Measurements from ENCODE around the gene KIF25. TPM values are rescaled to one million over a fixed set of nuclear protein-coding genes. Genes with fewer than 3 reads are reported as not detected.

KIF25 gene
- total and polyA plus RNA-seq, 4 donors, result 0.05 TPM; not detected in 3

- no peak for DNase-seq (ENCODE audit: low spot score)
- Histone ChIP-seq H3K4me1 (ENCODE audit: control insufficient read depth in 4 of 4, insufficient read depth in 4 of 4, low read length in 3 of 4) (no peaks in the 10 kb centered on the region), H3K27ac (ENCODE audit: low read depth in 1 of 2, low read length in 2 of 2) (no peak overlapping the region), H3K9me3 (ENCODE audit: control insufficient read depth in 4 of 4, low read length in 3 of 4) (peaks cover 0 to 3% (median 3%) of the 10 kb centered on the region in 4 donors), H3K9ac (ENCODE audit: low read depth in 1 of 2, low read length in 2 of 2) (no peak overlapping the region), H3K36me3 (ENCODE audit: control insufficient read depth in 4 of 4, insufficient read depth in 3 of 4, low read depth in 1 of 4, low read length in 3 of 4) (no peaks in the 10 kb centered on the region), H3K27me3 (ENCODE audit: control insufficient read depth in 4 of 4, insufficient read depth in 4 of 4, low read length in 3 of 4) (no peaks in the 10 kb centered on the region), H3K4me3 (ENCODE audit: low read depth in 1 of 3, low read length in 3 of 3) (no peak overlapping the region)
- TF ChIP-seq, protein P1, sequence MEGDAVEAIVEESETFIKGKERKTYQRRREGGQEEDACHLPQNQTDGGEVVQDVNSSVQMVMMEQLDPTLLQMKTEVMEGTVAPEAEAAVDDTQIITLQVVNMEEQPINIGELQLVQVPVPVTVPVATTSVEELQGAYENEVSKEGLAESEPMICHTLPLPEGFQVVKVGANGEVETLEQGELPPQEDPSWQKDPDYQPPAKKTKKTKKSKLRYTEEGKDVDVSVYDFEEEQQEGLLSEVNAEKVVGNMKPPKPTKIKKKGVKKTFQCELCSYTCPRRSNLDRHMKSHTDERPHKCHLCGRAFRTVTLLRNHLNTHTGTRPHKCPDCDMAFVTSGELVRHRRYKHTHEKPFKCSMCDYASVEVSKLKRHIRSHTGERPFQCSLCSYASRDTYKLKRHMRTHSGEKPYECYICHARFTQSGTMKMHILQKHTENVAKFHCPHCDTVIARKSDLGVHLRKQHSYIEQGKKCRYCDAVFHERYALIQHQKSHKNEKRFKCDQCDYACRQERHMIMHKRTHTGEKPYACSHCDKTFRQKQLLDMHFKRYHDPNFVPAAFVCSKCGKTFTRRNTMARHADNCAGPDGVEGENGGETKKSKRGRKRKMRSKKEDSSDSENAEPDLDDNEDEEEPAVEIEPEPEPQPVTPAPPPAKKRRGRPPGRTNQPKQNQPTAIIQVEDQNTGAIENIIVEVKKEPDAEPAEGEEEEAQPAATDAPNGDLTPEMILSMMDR (IDR thresholded peaks at IDR 0.05; ENCODE audit: low read depth, low read length, missing input control), result no peak
- TF ChIP-seq FOXA1 (IDR thresholded peaks at IDR 0.05), result no peak
- TF ChIP-seq ZBTB33 (IDR thresholded peaks at IDR 0.05), result no peak
- no peak for TF ChIP-seq YY1 (IDR thresholded peaks at IDR 0.05)
- no peak for TF ChIP-seq FOXA2 (IDR thresholded peaks at IDR 0.05)
- TF ChIP-seq REST (IDR thresholded peaks at IDR 0.05), result no peak
- 97% methylated on average over 3 of the region's 3 CpGs for WGBS
These were observed 49.2 kb downstream of the KIF25 start for GRCh38 chr6:168046696-168047095.

- 90% methylated on average over 31 of the region's 31 CpGs for WGBS
- DNase-seq (ENCODE audit: low spot score), result no peak
- H3K9ac ChIP-seq (ENCODE audit: low read depth in 1 of 2, low read length in 2 of 2), result no peak overlapping the region
- no peak overlapping the region for H3K4me3 ChIP-seq (ENCODE audit: low read depth in 1 of 3, low read length in 3 of 3)
- H3K27ac ChIP-seq (ENCODE audit: low read depth in 1 of 2, low read length in 2 of 2), result no peak overlapping the region
- H3K36me3 ChIP-seq (ENCODE audit: control insufficient read depth in 4 of 4, insufficient read depth in 3 of 4, low read depth in 1 of 4, low read length in 3 of 4), result no peaks in the 10 kb centered on the region
- H3K27me3 ChIP-seq (ENCODE audit: control insufficient read depth in 4 of 4, insufficient read depth in 4 of 4, low read length in 3 of 4), result no peaks in the 10 kb centered on the region
- H3K9me3 ChIP-seq (ENCODE audit: control insufficient read depth in 4 of 4, low read length in 3 of 4), result no peaks in the 10 kb centered on the region
- H3K4me1 ChIP-seq (ENCODE audit: control insufficient read depth in 4 of 4, insufficient read depth in 4 of 4, low read length in 3 of 4), result no peaks in the 10 kb centered on the region
- no peak for TF ChIP-seq NR2F2 (IDR thresholded peaks at IDR 0.05)
- TF ChIP-seq EGR1 (IDR thresholded peaks at IDR 0.05; ENCODE audit: low read depth in 2 of 2), result no peak
- TF ChIP-seq RXRA (IDR thresholded peaks at IDR 0.05), result no peak
- no peak for TF ChIP-seq REST (IDR thresholded peaks at IDR 0.05)
- TF ChIP-seq TAF1 (conservative IDR thresholded peaks at IDR 0.05), result no peak
- TF ChIP-seq GABPA (IDR thresholded peaks at IDR 0.05 in 1 of 2, conservative IDR thresholded peaks at IDR 0.05 in 1 of 2), result no peak
- no peak for TF ChIP-seq FOXA2 (IDR thresholded peaks at IDR 0.05)
- no peak for TF ChIP-seq FOXA1 (IDR thresholded peaks at IDR 0.05)
- TF ChIP-seq SP1 (IDR thresholded peaks at IDR 0.05), result no peak
- no peak for TF ChIP-seq ZBTB33 (IDR thresholded peaks at IDR 0.05)
- TF ChIP-seq HNF4G (IDR thresholded peaks at IDR 0.05), result no peak
- TF ChIP-seq HNF4A (conservative IDR thresholded peaks at IDR 0.05), result no peak
- TF ChIP-seq RAD21 (IDR thresholded peaks at IDR 0.05), result no peak
These were observed 50.6 kb downstream of the KIF25 start for GRCh38 chr6:168047841-168048723.
